Stimulated activated CD4-positive, alpha-beta T cell treated with anti-CD3 and anti-CD28 coated beads, TNF-alpha, amount 100 ng/mL, for 1 hour (primary cell): ENCODE measurements around the gene CGB5.
A peak's percentile ranks its signal among the peaks of the same experiment; 100 is the strongest.
"Not testable (repeated sequence)": the region's sequence is repeated elsewhere in the genome, so short reads cannot be mapped to it uniquely, and the experiment has no call there.

Experiments
- DNase-seq, 3 donors: peaks; one replicate each; pipeline ENCODE4 v3.0.0-alpha.2; 2020; ENCODE audit warnings: low read depth in 3 of 3, low spot score in 1 of 3

CGB5 gene

GRCh38 chr19:49043548-49043947 lies at the start of gene CGB5:
Gene CGB5, plus strand, starts transcription at chr19:49043848. Its CDS starts 362 bp downstream, at chr19:49044210.
- not testable (repeated sequence) for DNase-seq

GRCh38 chr19:48994035-48994386 lies 49.6 kb upstream of the CGB5 start:
- DNase-seq: no peak

GRCh38 chr19:48997972-48998371 lies 45.7 kb upstream of the CGB5 start:
- DNase-seq: peak in 1 of 3 donors; percentile 25

- peak; percentile 26 to 45 (median 44) for DNase-seq
These were observed 43.9 kb upstream of the CGB5 start for GRCh38 chr19:48999481-49000325.

- no peak for DNase-seq
These were observed 39.5 kb upstream of the CGB5 start for GRCh38 chr19:49004133-49004532.

GRCh38 chr19:49004964-49005614 lies 38.6 kb upstream of the CGB5 start:
- no peak for DNase-seq

- no peak for DNase-seq
These were observed 36.7 kb upstream of the CGB5 start for GRCh38 chr19:49006905-49007304.

- no peak for DNase-seq
These were observed 33.8 kb upstream of the CGB5 start for GRCh38 chr19:49009828-49010227.

GRCh38 chr19:49010453-49010852 lies 33.2 kb upstream of the CGB5 start:
- no peak for DNase-seq

GRCh38 chr19:49011194-49011593 lies 32.5 kb upstream of the CGB5 start:
- no peak for DNase-seq

- no peak for DNase-seq
These were observed 29.4 kb upstream of the CGB5 start for GRCh38 chr19:49014123-49014869.

GRCh38 chr19:49014870-49015255 lies 28.8 kb upstream of the CGB5 start:
- DNase-seq: no peak

GRCh38 chr19:49016067-49016839 lies 27.4 kb upstream of the CGB5 start:
- DNase-seq: no peak

- no peak for DNase-seq
These were observed 26.5 kb upstream of the CGB5 start, which contains the start of gene LHB for GRCh38 chr19:49017041-49017665. Gene LHB, minus strand, starts transcription at chr19:49017091. Its CDS starts 10 bp downstream, at chr19:49017081.

GRCh38 chr19:49017666-49018351 lies 25.8 kb upstream of the CGB5 start:
- DNase-seq: peak; percentile 13 to 53 (median 41)

- not testable (repeated sequence) for DNase-seq
These were observed 25.0 kb upstream of the CGB5 start for GRCh38 chr19:49018388-49019241.

- DNase-seq: peak in 2 of 3 donors; percentile 33 to 58
These were observed 24.3 kb upstream of the CGB5 start for GRCh38 chr19:49019242-49019932.

GRCh38 chr19:49020342-49020741 lies 23.3 kb upstream of the CGB5 start:
- no peak for DNase-seq
